K562 (cell line): Measurements from ENCODE around the gene USH1G. TPM values are rescaled to one million over a fixed set of nuclear protein-coding genes. Genes with fewer than 3 reads are reported as not detected.

Experiments
- ARID4B ChIP-seq: sonication (generic); formaldehyde crosslinking; IDR thresholded peaks from 2 replicates; pipeline ENCODE4 v1.8.0; 2022; ENCODE audit warnings: mild to moderate bottlenecking, missing genetic modification reagents
- CREB1 ChIP-seq, 2 experiments: sonication (generic) in 1 of 2; formaldehyde crosslinking in 1 of 2; IDR thresholded peaks; 2 replicates each; pipeline versions ENCODE4 v1.6.1 to v1.8.0; 2012 to 2022; ENCODE audit warnings: inconsistent platforms in 1 of 2, mild to moderate bottlenecking in 1 of 2, missing genetic modification reagents in 1 of 2, moderate library complexity in 1 of 2
- ELF4 ChIP-seq: fragments of 450-650 bp; formaldehyde crosslinking; IDR thresholded peaks from 2 replicates; pipeline ENCODE4 v1.4.0; 2022; ENCODE audit warnings: missing genetic modification characterization
- HDAC3 ChIP-seq: fragments of 450-650 bp; IDR thresholded peaks from 2 replicates; pipeline ENCODE4 v1.6.1; 2018; ENCODE audit warnings: borderline replicate concordance, mild to moderate bottlenecking, moderate library complexity; ENCODE audit not compliant: partially characterized antibody
- MAX ChIP-seq: sonication (generic); formaldehyde crosslinking; IDR thresholded peaks from 2 replicates; pipeline ENCODE4 v1.9.0; 2022; ENCODE audit warnings: mild to moderate bottlenecking, missing genetic modification reagents
- POLR2AphosphoS5 ChIP-seq: IDR thresholded peaks from 2 replicates; pipeline ENCODE4 v1.6.1; 2011; ENCODE audit warnings: mild to moderate bottlenecking, low read depth, low read length, moderate library complexity; ENCODE audit not compliant: control insufficient read depth, insufficient read depth
- RAD51 ChIP-seq: fragments of 450-650 bp; IDR thresholded peaks from 2 replicates; pipeline ENCODE4 v1.7.1; 2016; ENCODE audit warnings: low read depth, mild to moderate bottlenecking, borderline replicate concordance
- RBM14 ChIP-seq: fragments of 200-400 bp; formaldehyde crosslinking; IDR thresholded peaks from 2 replicates; pipeline ENCODE4 v1.6.1; 2018; ENCODE audit warnings: low read depth, mild to moderate bottlenecking, low read length, moderate library complexity, borderline replicate concordance; ENCODE audit not compliant: insufficient read depth
- SMC3 ChIP-seq: conservative IDR thresholded peaks from 2 replicates; pipeline ENCODE4 v1.6.1; 2011; ENCODE audit warnings: low read depth, low read length, improper control_type of control experiment; ENCODE audit not compliant: insufficient read depth
- SRSF7 ChIP-seq: fragments of 200-400 bp; formaldehyde crosslinking; optimal IDR thresholded peaks from 2 replicates; pipeline ENCODE3; 2017; ENCODE audit warnings: mild to moderate bottlenecking, low read depth, low read length
- THRA ChIP-seq: fragments of 450-650 bp; IDR thresholded peaks from 2 replicates; pipeline ENCODE4 v1.6.1; 2017; ENCODE audit warnings: mild to moderate bottlenecking, moderate library complexity
- THRB ChIP-seq: fragments of 450-650 bp; formaldehyde crosslinking; conservative IDR thresholded peaks from 2 replicates; pipeline ENCODE4 v1.4.0; 2022; ENCODE audit warnings: mild to moderate bottlenecking, missing genetic modification characterization
- ZC3H4 ChIP-seq: sonication (generic); formaldehyde crosslinking; IDR thresholded peaks from 2 replicates; pipeline ENCODE4 v1.9.0; 2021; ENCODE audit warnings: missing genetic modification reagents, borderline replicate concordance
- polyA plus RNA-seq, 8 experiments: library from polyadenylated mRNA; depleted of rRNA in 4 of 8; stranded (reverse) in 5 of 8; unstranded in 3 of 8; fragments of >200 nt; fragmentation: Nextera tagmentation in 2 of 8; fragmentation: Illumina TruSeq in 1 of 8; extraction: Ambion mirVana in 2 of 8; extraction: Trizol in 1 of 8; gene quantifications; 2 replicates each; pipeline versions ENCODE4 v1.2.1 to v1.2.3, GENCODE V29; 2011 to 2014; ENCODE audit warnings: inconsistent platforms in 1 of 8, missing spikeins in 1 of 8
- total RNA-seq, 7 experiments: library from RNA; depleted of rRNA in 6 of 7; stranded (reverse); fragments of >200 nt in 6 of 7; fragmentation: Illumina TruSeq in 2 of 7; extraction: Trizol in 2 of 7; gene quantifications; 2 replicates each; pipeline versions ENCODE4 v1.2.1 to v1.2.3, GENCODE V29; 2011 to 2021; ENCODE audit warnings: low replicate concordance in 1 of 7
- TF ChIP-seq, protein P1 (sequence below): fragments of 250-450 bp; sonication (Bioruptor Pico); IDR thresholded peaks from 2 replicates; pipeline ENCODE4 v1.4.0; 2020; ENCODE audit warnings: mild to moderate bottlenecking, moderate library complexity
- TF ChIP-seq, protein P2 (sequence below): fragments of 450-650 bp; formaldehyde crosslinking; IDR thresholded peaks from 2 replicates; pipeline ENCODE4 v1.4.0; 2020; ENCODE audit warnings: mild to moderate bottlenecking

USH1G gene
- total and polyA plus RNA-seq, 9 of the 15 experiments (the other 6 are each of a cell fraction or from before 2014, with no cell fraction given) = 0.22 to 1.00 (median 0.64) TPM; not detected in 2

- TF ChIP-seq HDAC3 (peak; percentile 38), RBM14 (no peak), ELF4 (CRISPR knock-in tag) (peak; percentile 50; the same call in 1 of the 2 replicates), POLR2AphosphoS5 (peak; percentile 27; the same call in 1 of the 2 replicates), ZC3H4 (CRISPR knock-in tag) (no peak), MAX (0 out of 2 replicates have a peak, but pooled peaks have one; percentile 29), CREB1 (IDR thresholded peaks at IDR 0.05) (no peak), CREB1 (CRISPR knock-in tag; IDR thresholded peaks at IDR 0.05) (no peak), THRA (no peak), THRB (CRISPR knock-in tag) (no peak), RAD51 (no peak), SMC3 (no peak), SRSF7 (no peak), ARID4B (CRISPR knock-in tag) (no peak)
- TF ChIP-seq, protein P1, sequence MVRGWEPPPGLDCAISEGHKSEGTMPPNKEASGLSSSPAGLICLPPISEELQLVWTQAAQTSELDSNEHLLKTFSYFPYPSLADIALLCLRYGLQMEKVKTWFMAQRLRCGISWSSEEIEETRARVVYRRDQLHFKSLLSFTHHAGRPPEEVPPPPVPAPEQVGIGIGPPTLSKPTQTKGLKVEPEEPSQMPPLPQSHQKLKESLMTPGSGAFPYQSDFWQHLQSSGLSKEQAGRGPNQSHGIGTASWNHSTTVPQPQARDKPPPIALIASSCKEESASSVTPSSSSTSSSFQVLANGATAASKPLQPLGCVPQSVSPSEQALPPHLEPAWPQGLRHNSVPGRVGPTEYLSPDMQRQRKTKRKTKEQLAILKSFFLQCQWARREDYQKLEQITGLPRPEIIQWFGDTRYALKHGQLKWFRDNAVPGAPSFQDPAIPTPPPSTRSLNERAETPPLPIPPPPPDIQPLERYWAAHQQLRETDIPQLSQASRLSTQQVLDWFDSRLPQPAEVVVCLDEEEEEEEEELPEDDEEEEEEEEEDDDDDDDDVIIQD (CRISPR knock-in tag) = 0 out of 2 replicates have a peak, but pooled peaks have one; percentile 3
- TF ChIP-seq, protein P2, sequence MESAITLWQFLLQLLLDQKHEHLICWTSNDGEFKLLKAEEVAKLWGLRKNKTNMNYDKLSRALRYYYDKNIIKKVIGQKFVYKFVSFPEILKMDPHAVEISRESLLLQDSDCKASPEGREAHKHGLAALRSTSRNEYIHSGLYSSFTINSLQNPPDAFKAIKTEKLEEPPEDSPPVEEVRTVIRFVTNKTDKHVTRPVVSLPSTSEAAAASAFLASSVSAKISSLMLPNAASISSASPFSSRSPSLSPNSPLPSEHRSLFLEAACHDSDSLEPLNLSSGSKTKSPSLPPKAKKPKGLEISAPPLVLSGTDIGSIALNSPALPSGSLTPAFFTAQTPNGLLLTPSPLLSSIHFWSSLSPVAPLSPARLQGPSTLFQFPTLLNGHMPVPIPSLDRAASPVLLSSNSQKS (CRISPR knock-in tag) = no peak
Observed at GRCh38 chr17:74875977-74876593, 47.0 kb downstream of the USH1G start (continued).
